CD14-positive monocyte (primary cell): ENCODE measurements around the gene PMF1. TPM values are rescaled to one million over a fixed set of nuclear protein-coding genes. Genes with fewer than 3 reads are reported as not detected.

Experiments used
- DNase-seq, 3 donors: peaks; one replicate each; pipeline ENCODE4 v3.0.0-alpha.2; 2011 to 2022
- H2AFZ ChIP-seq: 2 replicates; pipeline ENCODE4 v1.6.0; 2012; ENCODE audit warnings: mild to moderate bottlenecking, low read depth, low read length, inconsistent platforms; ENCODE audit not compliant: insufficient read depth, poor library complexity, severe bottlenecking
- H3K27ac ChIP-seq, 2 donors: 1 replicate in 1 of 2; 2 replicates in 1 of 2; pipeline ENCODE4 v1.5.1; 2012 to 2013; ENCODE audit warnings: low read length in 2 of 2, control low read depth in 1 of 2, inconsistent platforms in 1 of 2, low read depth in 1 of 2, mild to moderate bottlenecking in 1 of 2
- H3K27me3 ChIP-seq, 2 donors: one replicate each; pipeline versions ENCODE4 v1.6.0 to v1.6.1; 2011 to 2013; ENCODE audit warnings: low read length in 2 of 2; ENCODE audit not compliant: control insufficient read depth in 2 of 2, insufficient read depth in 2 of 2
- H3K36me3 ChIP-seq, 2 donors: replicated peaks in 1 of 2; 1 replicate in 1 of 2; 2 replicates in 1 of 2; pipeline versions ENCODE4 v1.5.1 to v1.6.1; 2012 to 2013; ENCODE audit warnings: low read length in 2 of 2, control low read depth in 1 of 2, inconsistent platforms in 1 of 2, mild to moderate bottlenecking in 1 of 2; ENCODE audit not compliant: insufficient read depth in 2 of 2, control insufficient read depth in 1 of 2
- H3K4me1 ChIP-seq, 2 donors: 1 replicate in 1 of 2; 2 replicates in 1 of 2; pipeline versions ENCODE4 v1.5.1 to v1.6.1; 2012 to 2013; ENCODE audit warnings: low read length in 2 of 2, control low read depth in 1 of 2, inconsistent platforms in 1 of 2, mild to moderate bottlenecking in 1 of 2, moderate library complexity in 1 of 2; ENCODE audit not compliant: insufficient read depth in 2 of 2, control insufficient read depth in 1 of 2
- H3K4me2 ChIP-seq: replicated peaks from 2 replicates; pipeline ENCODE3; 2012; ENCODE audit warnings: low read length, moderate library complexity, mild to moderate bottlenecking; ENCODE audit not compliant: poor library complexity, severe bottlenecking; ENCODE audit errors: extremely low read depth
- H3K4me3 ChIP-seq, 3 experiments: fragments of 200-600 bp in 1 of 3; sonication (generic) in 1 of 3; replicated peaks in 1 of 3; 1 replicate in 2 of 3; 2 replicates in 1 of 3; pipeline ENCODE4 v1.5.1; 2011 to 2013; ENCODE audit warnings: low read length in 3 of 3, mild to moderate bottlenecking in 3 of 3, control low read depth in 2 of 3, low read depth in 2 of 3, inconsistent platforms in 1 of 3, moderate library complexity in 1 of 3
- H3K79me2 ChIP-seq: 2 replicates; pipeline ENCODE4 v1.6.0; 2012; ENCODE audit warnings: mild to moderate bottlenecking, control low read depth, inconsistent platforms, low read length, moderate library complexity; ENCODE audit not compliant: insufficient read depth
- H3K9ac ChIP-seq: 2 replicates; pipeline ENCODE4 v1.6.0; 2017; ENCODE audit warnings: low read length, mild to moderate bottlenecking; ENCODE audit not compliant: insufficient read depth, poor library complexity, severe bottlenecking
- H3K9me3 ChIP-seq, 2 donors: replicated peaks in 1 of 2; 1 replicate in 1 of 2; 2 replicates in 1 of 2; pipeline versions ENCODE4 v1.5.1 to v1.6.1; 2012 to 2013; ENCODE audit warnings: low read length in 2 of 2, control low read depth in 1 of 2; ENCODE audit not compliant: control insufficient read depth in 1 of 2, insufficient read depth in 1 of 2
- H4K20me1 ChIP-seq: 2 replicates; pipeline ENCODE4 v1.6.0; 2012; ENCODE audit warnings: mild to moderate bottlenecking, low read length, control low read depth, moderate library complexity; ENCODE audit not compliant: insufficient read depth
- H3K27ac Mint-ChIP-seq, 7 donors: one replicate each; pipeline ENCODE4 v1.8.0; 2020; ENCODE audit warnings: mild to moderate bottlenecking in 7 of 7, mixed read lengths in 7 of 7, moderate library complexity in 6 of 7, inconsistent platforms in 2 of 7
- H3K27me3 Mint-ChIP-seq, 3 donors: one replicate each; pipeline ENCODE4 v1.8.0; 2021 to 2022; ENCODE audit warnings: low read depth in 3 of 3, mild to moderate bottlenecking in 3 of 3, mixed read lengths in 3 of 3, moderate library complexity in 3 of 3, inconsistent platforms in 1 of 3
- H3K36me3 Mint-ChIP-seq, 2 donors: one replicate each; pipeline ENCODE4 v1.8.0; 2020; ENCODE audit warnings: mixed read lengths in 2 of 2, inconsistent platforms in 1 of 2, mild to moderate bottlenecking in 1 of 2
- H3K4me1 Mint-ChIP-seq: one replicate; pipeline ENCODE4 v1.8.0; 2020; ENCODE audit warnings: mild to moderate bottlenecking, mixed read lengths
- H3K4me3 Mint-ChIP-seq, 2 donors: one replicate each; pipeline ENCODE4 v1.8.0; 2020; ENCODE audit warnings: mild to moderate bottlenecking in 2 of 2, mixed read lengths in 2 of 2, moderate library complexity in 1 of 2
- H3K9me3 Mint-ChIP-seq, 7 donors: one replicate each; pipeline ENCODE4 v1.8.0; 2020 to 2022; ENCODE audit warnings: mixed read lengths in 7 of 7, mild to moderate bottlenecking in 6 of 7, moderate library complexity in 6 of 7, inconsistent platforms in 2 of 7
- CTCF ChIP-seq: fragments of 200-600 bp; IDR thresholded peaks from one replicate; pipeline ENCODE4 v1.8.0; 2022; ENCODE audit warnings: antibody characterized with exemption, mild to moderate bottlenecking
- WGBS: methylation state at CpG from one replicate; pipeline ENCODE4 v1.1.5; 2013; ENCODE audit warnings: missing lambda C conversion rate; ENCODE audit not compliant: insufficient coverage; 5-methylcytosine and 5-hydroxymethylcytosine counted together
- intact Hi-C, 2 donors: fragments of 100-400 bp; cut with micrococcal nuclease; formaldehyde crosslinking; loops; one replicate each; pipeline versions ENCODE4 v1.15.0 to v1.15.1; 2023
- polyA plus RNA-seq, 3 donors: library from polyadenylated mRNA; depleted of rRNA in 1 of 3; unstranded in 2 of 3; stranded (reverse) in 1 of 3; fragments of 300-500 nt in 2 of 3; fragments of >200 nt in 1 of 3; fragmentation: Illumina TruSeq in 2 of 3; gene quantifications; 1 replicate in 2 of 3; 2 replicates in 1 of 3; pipeline ENCODE4 v1.2.3, GENCODE V29; 2012 to 2021

Gene PMF1
- polyA plus RNA-seq, 3 donors = 83.7 to 90.4 (median 86.1) TPM

DNA sequence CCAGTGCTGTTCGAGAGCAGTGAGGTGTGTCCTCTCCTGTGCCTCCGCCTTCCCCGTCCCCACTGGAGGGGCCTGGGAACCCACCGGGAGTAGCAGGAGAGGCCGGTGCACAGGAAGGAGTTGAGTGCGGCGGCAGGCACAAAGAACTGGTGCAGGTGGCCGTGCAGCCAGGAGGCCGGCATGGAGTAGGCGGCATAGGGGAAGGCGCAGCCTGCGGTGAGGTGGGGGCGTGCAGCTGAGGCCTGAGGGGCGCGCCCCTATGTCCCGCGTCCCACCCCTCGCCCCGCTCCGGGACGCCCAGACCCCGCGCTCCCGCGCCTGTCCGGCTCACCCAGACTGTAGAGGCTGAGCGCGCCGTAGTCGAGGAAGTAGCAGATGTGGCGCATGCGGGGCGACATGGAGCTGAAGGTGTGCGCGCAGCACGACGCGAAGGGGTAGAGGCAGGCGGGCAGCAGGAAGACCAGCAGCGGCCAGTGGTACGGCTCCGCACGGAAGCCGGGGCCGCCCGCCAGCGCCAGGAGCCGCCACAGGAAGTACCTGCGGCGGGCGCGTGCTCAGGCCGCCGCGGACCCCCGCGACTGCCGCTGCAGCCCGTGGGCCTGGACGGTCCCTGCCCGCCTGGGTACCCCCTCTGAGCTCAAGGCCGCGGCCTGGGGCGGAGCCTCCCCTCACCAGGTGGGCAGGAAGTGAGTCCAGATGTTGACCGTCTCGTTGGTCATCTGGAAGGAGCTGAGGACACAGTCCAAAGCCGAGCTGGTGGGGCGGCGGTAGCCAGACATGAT, 32.8 kb downstream of the PMF1 start:
- 3% methylated on average over 61 of the region's 69 CpGs for WGBS
- Histone ChIP-seq H3K79me2 (no peaks in the 10 kb centered on the region), H3K27ac (no peak overlapping the region), H3K27me3 (peaks cover 10 to 31% of the 10 kb centered on the region in 2 donors), H3K4me2 (peak overlapping the region; percentile 45), H3K9me3 (peaks cover 0 to 12% of the 10 kb centered on the region in 2 donors), H3K4me3 (peak overlapping the region in 1 of 3 experiments; percentile 38), H3K4me1 (peaks cover 9 to 14% of the 10 kb centered on the region in 2 donors), H3K36me3 (peaks cover 20 to 27% of the 10 kb centered on the region in 2 donors), H3K9ac (no peak overlapping the region), H2AFZ (no peak overlapping the region), H4K20me1 (peaks cover 40% of the 10 kb centered on the region)
- H3K27ac Mint-ChIP-seq = no peak overlapping the region
- H3K9me3 Mint-ChIP-seq = peaks cover 0 to 9% (median 0%) of the 10 kb centered on the region in 7 donors
- no peak for DNase-seq
- peaks cover 21 to 40% (median 35%) of the 10 kb centered on the region in 3 donors for H3K27me3 Mint-ChIP-seq
- peaks cover 28 to 38% of the 10 kb centered on the region in 2 donors for H3K36me3 Mint-ChIP-seq
- no peak for TF ChIP-seq CTCF
- peaks cover 14% of the 10 kb centered on the region for H3K4me1 Mint-ChIP-seq
- H3K4me3 Mint-ChIP-seq = peak overlapping the region; percentile 61 to 90
- intact Hi-C loops = no loop called here

DNA sequence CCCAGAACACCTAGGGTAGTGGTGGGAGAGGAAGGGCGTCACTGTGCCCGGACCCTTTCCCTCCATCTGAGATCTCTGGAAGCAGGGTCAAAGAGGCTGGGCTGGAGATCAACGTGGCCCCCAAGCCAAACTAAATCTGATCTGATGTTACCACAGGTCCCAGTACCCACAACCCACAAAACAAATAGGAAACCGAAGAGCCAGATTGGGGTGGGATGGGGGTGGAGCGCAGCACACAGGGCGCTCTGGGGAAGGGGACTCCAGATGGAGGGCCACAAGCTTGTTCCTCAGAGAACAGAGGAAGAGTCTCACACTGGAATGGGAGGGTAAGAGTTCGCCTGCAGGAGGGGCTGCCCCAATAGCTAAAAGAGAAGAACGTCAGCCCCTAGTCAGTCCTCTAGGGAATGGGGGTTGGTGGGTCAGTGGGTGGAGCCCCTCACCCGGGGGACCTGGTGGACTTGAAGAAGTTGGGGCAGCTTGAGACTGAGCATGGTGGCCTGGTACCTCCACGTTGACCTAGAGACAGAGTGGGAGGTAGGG, 33.5 kb downstream of the PMF1 start:
- peaks cover 0 to 9% (median 0%) of the 10 kb centered on the region in 7 donors for H3K9me3 Mint-ChIP-seq
- Histone ChIP-seq H3K9me3 (peaks cover 0 to 12% of the 10 kb centered on the region in 2 donors), H3K79me2 (no peaks in the 10 kb centered on the region), H3K27me3 (peaks cover 10 to 31% of the 10 kb centered on the region in 2 donors), H4K20me1 (peaks cover 40% of the 10 kb centered on the region), H3K4me3 (peak overlapping the region in 1 of 3 experiments; percentile 38), H3K36me3 (peaks cover 27% of the 10 kb centered on the region in 2 donors), H3K4me1 (peaks cover 9 to 14% of the 10 kb centered on the region in 2 donors), H3K9ac (no peak overlapping the region), H3K4me2 (peak overlapping the region; percentile 45), H2AFZ (no peak overlapping the region), H3K27ac (no peak overlapping the region)
- no peak for DNase-seq
- peaks cover 30 to 38% of the 10 kb centered on the region in 2 donors for H3K36me3 Mint-ChIP-seq
- no peak overlapping the region for H3K27ac Mint-ChIP-seq
- H3K4me1 Mint-ChIP-seq = peaks cover 14% of the 10 kb centered on the region
- WGBS = 15% methylated on average over 5 of the region's 10 CpGs
- intact Hi-C loops = no loop called here
- H3K4me3 Mint-ChIP-seq = peak overlapping the region; percentile 34 to 79
- TF ChIP-seq CTCF = no peak
- H3K27me3 Mint-ChIP-seq = peaks cover 21 to 37% (median 35%) of the 10 kb centered on the region in 3 donors
